ENCODE results near the gene CWC27. TPM values are rescaled to one million over a fixed set of nuclear protein-coding genes. Genes with fewer than 3 reads are reported as not detected.

Gene CWC27
- 21.3 TPM for total RNA-seq
- long read RNA-seq, partial matches to known transcripts, result 0 of 4 reads
- long read RNA-seq, other reads (novel, unspliced or antisense), result 1 of 4 reads

- intact Hi-C loops (cut with DNase I), result no loop called here
- DNase-seq (ENCODE audit: missing footprints) (peak; percentile 89), ATAC-seq (peak; percentile 99)
Measured at GRCh38 chr5:64768358-64769312, at the start of gene CWC27, which contains the start of gene SREK1IP1. Gene CWC27, plus strand, starts transcription at chr5:64768930. Its CDS starts 217 bp downstream, at chr5:64769147. Gene SREK1IP1, minus strand, starts transcription at chr5:64768691. Its CDS starts 174 bp downstream, at chr5:64768517.

GRCh38 chr5:64722588-64722987, 46.1 kb upstream of the CWC27 start:
- intact Hi-C loops (cut with DNase I), result no loop called here
- DNase-seq (ENCODE audit: missing footprints), result no peak
- no peak for ATAC-seq

- intact Hi-C loops (cut with DNase I), result no loop called here
- ATAC-seq (no peak), DNase-seq (ENCODE audit: missing footprints) (no peak)
Measured at GRCh38 chr5:64727150-64727549, 41.6 kb upstream of the CWC27 start.

DNA sequence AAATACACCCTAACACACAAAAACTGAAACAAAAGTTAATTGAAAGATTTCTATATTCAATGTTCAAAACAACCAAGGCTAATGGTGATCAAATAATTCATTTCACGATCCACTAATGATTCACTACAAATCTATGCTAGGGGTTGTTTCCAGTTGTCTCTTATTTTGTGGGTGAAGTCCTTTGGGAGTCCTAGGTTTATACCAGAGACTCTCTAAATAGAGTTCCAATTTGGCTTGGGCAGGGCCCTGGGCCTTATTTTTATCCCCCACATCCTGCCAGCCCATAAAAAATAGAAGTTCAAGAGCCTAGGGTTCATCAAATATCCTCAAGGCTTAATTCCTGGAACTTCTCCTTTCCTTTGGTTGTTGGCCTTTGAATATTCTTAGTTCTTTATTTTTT, 26.3 kb upstream of the CWC27 start:
- no peak for ATAC-seq
- no peak for DNase-seq (ENCODE audit: missing footprints)
- intact Hi-C loops (cut with DNase I), result no loop called here

GRCh38 chr5:64742821-64743220, 25.9 kb upstream of the CWC27 start:
- intact Hi-C loops (cut with DNase I), result no loop called here
- DNase-seq (ENCODE audit: missing footprints) (no peak), ATAC-seq (no peak)

GRCh38 chr5:64744914-64745313, 23.8 kb upstream of the CWC27 start:
- intact Hi-C loops (cut with DNase I), result no loop called here
- DNase-seq (ENCODE audit: missing footprints) (no peak), ATAC-seq (no peak)

- DNase-seq (ENCODE audit: missing footprints) (no peak), ATAC-seq (no peak)
- intact Hi-C loops (cut with DNase I), result no loop called here
Measured at GRCh38 chr5:64746446-64746845, 22.3 kb upstream of the CWC27 start.

DNA sequence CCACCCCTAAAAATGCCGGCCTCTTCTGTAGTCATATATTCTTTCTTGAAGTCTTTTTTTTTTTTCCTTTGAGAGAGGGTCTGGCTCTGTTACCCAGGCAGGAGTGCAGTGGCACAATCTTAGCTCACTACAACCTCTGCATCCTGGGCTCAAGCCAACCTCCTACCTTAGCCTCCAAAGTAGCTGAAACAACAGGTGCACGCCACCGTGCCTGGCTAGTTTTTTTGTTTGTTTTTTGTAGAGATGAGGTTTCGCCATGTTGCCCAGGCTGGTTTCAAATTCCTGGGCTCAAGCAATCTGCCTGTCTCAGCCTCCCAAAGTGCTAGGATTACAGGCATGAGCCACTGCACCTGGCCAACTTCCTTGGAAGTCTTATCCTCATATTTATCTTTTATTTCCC, 19.3 kb upstream of the CWC27 start:
- ATAC-seq, result no peak
- no peak for DNase-seq (ENCODE audit: missing footprints)
- intact Hi-C loops (cut with DNase I), result no loop called here

DNA sequence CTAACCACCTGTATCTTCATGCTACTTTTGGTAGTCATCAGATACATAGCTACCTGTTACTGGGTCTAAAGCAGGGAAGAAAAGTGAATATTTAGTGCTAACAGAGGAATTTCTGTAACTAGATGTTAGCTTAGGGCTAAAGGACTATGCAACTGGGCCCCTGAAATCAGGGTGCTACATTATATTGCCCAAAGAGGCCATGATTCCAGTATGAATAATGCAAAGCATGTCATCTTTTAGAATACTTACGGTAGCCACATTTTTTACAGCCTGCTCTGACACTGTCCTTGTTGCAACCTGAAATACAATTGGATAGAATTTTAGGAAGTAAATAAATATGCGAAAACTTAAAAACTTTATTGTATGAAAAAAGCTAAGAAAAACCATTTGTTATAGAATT, 14.7 kb upstream of the CWC27 start:
- ATAC-seq, result no peak
- no peak for DNase-seq (ENCODE audit: missing footprints)
- intact Hi-C loops (cut with DNase I), result no loop called here

GRCh38 chr5:64758901-64759300, 9.8 kb upstream of the CWC27 start:
- DNase-seq (ENCODE audit: missing footprints) (no peak), ATAC-seq (no peak)
- intact Hi-C loops (cut with DNase I), result no loop called here

DNA sequence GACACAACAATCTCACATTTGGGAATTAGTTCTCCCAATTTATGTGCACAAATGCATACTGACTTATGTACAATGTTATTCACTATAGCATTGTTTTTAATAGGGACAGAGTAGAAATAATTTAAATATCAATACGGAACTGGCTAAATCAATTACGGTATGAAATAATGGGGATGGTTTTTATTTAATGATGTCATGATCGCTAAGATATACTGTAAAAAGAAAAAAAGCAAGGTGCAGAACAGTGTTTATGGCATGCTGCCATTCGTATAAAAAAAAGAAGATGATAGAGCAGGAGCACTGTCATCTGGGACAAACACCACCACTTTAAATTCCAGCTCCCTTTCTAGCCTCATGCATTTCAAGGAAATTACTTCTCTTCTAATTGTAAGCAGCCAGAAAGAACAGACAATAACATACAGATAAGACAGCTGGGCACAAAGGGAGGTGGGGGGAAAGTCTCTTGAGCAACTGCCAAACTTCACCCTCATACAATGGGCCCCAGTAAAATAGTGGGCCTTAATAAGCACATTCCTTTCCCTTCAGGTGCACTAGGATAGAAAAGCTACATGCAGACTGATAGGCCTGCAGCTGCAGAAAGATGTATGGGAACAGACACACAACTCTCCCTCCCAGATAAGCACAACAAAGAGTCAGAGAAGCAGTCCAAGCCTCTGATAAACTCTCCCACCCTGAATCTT, 8.6 kb upstream of the CWC27 start:
- intact Hi-C loops (cut with DNase I), result no loop called here
- ATAC-seq (no peak), DNase-seq (ENCODE audit: missing footprints) (no peak)

- intact Hi-C loops (cut with DNase I), result no loop called here
- DNase-seq (ENCODE audit: missing footprints), result no peak
Measured at GRCh38 chr5:64763948-64764503, 4.7 kb upstream of the CWC27 start.

DNA sequence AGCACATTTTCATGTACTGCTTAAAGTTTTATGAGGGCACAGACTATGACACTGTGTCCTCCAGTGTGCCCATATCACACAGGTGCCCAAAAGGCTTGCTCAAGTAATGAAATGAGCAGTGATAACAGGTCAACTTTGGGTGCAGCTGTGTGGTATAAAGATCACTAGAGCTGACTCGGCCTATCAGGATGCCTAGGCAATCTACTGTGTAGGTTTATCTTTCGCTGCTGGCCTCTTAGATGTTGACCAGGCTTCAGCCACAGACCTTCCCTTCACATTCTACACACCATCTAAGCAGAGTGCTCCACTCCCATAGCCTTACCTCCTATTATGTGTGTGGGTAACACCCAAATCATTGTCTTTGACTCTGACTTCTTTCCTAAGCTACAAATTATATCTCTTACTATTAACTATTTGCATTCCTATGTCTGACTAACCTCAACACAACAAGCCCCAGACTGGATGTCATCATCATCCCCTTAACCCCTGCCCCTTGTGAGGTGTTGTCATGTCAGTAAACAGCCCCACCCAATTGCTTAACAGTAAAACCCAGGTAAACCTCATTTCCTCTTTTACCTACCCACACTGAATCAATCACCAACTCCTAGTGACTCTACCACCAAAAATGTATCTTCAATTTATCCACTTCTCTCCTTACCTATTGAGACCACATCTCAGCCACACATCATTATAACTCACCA, 2.8 kb upstream of the CWC27 start:
- DNase-seq (ENCODE audit: missing footprints) (no peak), ATAC-seq (no peak)
- intact Hi-C loops (cut with DNase I), result no loop called here

More at GRCh38 chr5:64763948-64764503, 4.7 kb upstream of the CWC27 start:
- no peak for ATAC-seq

DNA sequence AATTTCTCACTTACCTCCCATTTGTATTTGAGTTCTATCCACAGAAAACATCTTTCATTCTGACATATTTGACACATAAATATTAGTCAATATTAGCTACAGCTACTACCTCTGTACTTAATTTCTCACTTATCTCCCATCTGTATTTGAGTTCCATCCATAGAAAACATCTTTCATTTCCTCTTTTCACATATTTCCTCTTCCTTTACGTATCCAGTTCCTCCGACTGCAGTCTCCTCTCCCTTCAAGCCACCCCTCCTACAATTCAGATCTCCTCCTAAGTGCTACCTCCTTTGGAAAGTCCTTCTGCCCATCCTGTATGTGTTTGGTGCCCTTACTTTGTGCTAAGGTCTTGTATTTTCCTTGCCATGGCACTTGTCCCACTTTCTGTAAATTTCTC, 1.8 kb upstream of the CWC27 start:
- no peak for ATAC-seq
- DNase-seq (ENCODE audit: missing footprints), result no peak
- intact Hi-C loops (cut with DNase I), result no loop called here

GRCh38 chr5:64767959-64768357, 772 bp upstream of the CWC27 start:
- peak; percentile 17 for ATAC-seq
- no peak for DNase-seq (ENCODE audit: missing footprints)
- intact Hi-C loops (cut with DNase I), result no loop called here

DNA sequence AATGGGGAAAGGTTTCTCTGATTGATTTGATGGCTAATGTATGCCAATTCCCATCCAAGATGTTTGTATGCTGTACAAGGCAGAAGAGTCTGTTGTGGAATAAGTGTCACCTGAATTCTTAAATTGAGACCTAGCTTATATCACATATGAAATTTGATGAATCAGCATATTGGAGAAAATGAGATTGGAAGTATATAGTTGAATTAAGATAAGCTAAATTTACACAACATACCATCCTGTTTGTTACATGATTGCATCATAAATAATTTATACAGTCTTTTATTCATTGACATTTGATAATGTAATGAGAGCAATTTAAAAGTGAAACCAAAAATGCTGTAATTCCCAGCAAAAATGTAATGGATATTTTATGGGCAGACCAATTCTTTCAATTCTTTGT, 1.1 kb downstream of the CWC27 start:
- intact Hi-C loops (cut with DNase I), result no loop called here
- ATAC-seq, result no peak
- no peak for DNase-seq (ENCODE audit: missing footprints)

DNA sequence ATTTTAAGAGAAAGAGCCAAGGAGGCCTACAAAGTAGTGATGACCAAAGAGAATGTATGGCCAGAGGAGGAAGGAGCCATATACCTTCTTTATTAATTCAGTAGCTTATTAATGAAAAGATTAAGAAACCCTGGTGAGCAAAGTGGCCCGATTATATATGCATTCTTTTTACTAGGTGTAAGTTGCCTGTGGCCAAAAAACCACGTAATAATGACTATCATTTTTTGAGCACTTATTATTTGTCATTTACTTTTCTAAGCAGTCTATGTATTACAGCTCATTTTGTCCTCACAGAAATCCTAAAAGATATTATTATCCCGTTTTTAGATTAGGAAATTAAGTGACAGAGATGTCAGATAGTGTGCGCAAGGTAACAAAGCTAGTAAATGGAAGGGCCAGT, 3.0 kb downstream of the CWC27 start:
- ATAC-seq, result no peak

GRCh38 chr5:64773533-64773932, 4.8 kb downstream of the CWC27 start:
- no peak for DNase-seq (ENCODE audit: missing footprints)
- no peak for ATAC-seq
- intact Hi-C loops (cut with DNase I), result no loop called here

More for the DNA sequence above, 3.0 kb downstream of the CWC27 start:
- DNase-seq (ENCODE audit: missing footprints), result no peak
- intact Hi-C loops (cut with DNase I), result no loop called here

DNA sequence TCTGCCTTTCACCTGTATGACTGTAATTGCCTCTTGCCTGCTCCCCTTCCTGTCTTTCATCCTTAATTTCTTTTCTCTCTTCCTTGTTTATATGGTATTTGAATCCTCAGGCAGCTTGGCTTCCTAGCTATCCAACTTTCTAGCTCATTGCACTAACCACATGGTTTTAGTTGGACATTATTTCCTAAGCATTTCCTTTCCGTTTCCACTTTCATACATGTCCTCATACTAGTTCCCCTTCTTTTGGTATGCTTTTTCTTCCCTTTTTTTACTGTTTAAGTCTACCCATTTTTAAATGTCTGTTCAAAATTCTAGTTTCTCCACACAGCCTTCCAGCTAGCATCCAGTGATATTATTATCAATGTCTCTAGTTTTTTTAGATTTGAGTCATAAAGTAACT, 6.6 kb downstream of the CWC27 start:
- intact Hi-C loops (cut with DNase I), result no loop called here
- no peak for ATAC-seq
- no peak for DNase-seq (ENCODE audit: missing footprints)

All from Right ventricle myocardium inferior (tissue), 1 donor.